ENCODE results near the gene EGFLAM.

EGFLAM gene

DNA sequence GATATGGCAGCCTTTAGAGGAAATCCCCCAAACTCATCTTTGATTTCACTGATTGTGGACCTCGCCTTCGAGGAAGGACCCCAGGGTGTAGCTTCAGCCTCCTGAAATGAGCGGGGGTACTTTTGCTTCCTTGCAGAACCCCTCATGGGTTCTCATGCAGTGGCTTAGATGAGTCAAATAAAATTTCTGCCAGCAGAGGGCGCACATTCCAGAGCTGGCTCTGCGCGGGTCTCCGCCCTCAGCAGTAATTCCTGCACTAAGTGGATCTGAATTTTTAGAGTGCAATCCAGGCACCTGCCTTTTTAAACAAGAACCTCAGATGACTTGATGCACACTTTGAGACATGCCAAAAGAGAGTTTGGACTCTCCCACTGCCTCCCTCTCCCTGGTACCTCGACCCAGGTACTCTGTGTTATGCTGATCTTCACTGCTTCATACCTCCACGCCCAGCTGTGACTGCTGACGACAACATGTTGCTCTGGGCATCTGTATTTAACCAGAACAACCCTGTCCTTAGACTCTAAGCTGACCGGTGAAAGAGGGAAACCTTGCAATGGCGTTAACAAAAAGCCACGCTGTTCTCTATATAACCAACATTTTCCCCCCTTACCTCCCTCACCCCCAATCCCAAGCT lies 7.3 kb downstream of the EGFLAM start:
- DNase-seq (ENCODE audit: low spot score), result peak; percentile 65

DNA sequence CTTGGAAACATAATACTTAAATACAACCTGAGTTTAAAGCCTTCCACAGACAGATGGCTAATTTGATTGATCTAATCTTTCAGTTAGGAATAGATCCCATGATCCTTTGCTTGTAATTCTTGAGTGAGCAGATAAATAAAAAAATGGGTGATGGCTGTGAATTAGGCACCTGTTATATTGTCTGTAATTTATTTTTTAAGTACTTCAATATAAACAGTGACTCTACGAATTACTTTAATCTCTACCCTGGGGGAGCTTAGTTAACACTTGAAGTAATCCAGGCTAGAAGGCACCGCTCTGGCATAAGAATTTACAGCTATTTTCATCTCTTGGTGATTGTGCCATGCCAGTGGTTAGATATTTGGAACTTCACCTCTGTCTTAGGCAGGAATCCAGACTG lies 9.0 kb downstream of the EGFLAM start:
- no peak for DNase-seq (ENCODE audit: low spot score)

DNA sequence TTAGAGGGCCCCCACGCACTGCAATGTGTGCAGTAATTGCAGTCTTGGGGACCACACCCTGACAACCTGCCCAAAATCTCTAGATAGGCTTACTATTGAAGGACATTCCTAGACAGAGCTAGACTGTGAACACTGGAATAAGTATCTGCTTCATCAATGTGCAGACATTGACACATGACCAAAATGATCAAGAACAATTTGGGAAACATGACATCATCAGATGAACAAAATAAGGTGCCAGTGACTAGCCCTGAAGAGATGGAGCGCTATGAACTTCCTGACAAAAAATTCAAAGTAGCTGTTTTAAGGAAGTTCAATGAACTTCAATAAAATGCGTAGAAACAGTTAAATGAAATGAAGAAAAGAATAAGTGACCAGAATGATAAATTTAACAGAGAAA lies 15.3 kb downstream of the EGFLAM start:
- no peak for DNase-seq (ENCODE audit: low spot score)

DNA sequence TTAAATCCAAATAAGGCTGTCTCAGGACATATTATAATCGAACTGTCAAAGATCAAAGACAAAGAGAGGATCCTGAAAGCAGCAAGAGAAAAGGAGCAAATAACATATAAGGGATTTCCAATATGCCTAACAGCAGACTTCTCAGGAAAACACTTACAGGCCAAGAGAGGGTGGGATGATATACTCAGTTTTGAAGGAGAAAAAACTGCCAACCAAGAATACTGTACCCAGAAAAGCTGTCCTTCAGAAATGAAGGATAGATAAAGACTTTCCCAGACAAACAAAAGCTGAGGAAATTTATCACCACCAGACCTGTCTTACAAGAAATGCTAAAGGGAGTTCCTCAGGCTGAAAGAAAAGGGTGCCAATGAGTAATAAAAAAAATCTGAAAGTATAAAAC lies 16.0 kb downstream of the EGFLAM start:
- DNase-seq (ENCODE audit: low spot score), result no peak

DNA sequence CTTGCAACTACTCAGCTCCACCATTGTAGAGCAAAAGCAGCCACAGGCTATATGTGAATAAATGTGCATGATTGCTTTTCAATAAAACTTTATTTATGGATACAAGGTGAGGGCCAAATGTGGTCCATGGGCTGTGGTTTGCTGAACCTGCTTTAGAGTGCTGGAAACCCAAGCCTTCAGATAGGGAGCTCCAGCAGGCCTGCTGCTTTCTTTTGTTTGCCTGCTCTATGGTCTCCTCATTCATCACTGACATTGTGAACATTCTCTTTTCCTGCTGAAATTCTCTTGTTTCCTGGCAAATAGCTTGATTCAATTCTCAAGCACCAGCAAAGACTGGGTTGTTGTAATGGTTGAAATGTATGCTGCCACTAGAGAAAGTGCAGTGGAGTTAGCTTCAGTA lies 26.0 kb downstream of the EGFLAM start:
- no peak for DNase-seq (ENCODE audit: low spot score)

DNA sequence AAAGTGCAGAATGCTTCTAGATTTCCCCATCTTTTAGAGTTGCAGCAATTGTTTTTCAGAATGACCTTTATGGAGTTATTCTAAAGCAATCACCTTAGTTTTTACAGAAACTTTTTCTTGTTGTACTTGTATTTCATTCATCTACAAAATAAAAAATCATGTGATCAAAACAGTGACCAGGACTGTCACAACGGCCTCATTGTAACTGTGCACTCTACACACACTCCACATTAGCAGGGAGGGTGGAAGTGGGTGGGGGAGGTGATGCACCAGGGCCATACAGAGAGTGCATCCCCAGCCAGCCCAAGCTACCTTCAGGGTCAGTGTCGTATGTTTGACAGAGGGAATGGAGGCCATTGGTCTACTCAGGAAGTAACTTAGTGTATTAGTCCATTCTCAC lies 26.9 kb downstream of the EGFLAM start:
- DNase-seq (ENCODE audit: low spot score), result no peak

DNA sequence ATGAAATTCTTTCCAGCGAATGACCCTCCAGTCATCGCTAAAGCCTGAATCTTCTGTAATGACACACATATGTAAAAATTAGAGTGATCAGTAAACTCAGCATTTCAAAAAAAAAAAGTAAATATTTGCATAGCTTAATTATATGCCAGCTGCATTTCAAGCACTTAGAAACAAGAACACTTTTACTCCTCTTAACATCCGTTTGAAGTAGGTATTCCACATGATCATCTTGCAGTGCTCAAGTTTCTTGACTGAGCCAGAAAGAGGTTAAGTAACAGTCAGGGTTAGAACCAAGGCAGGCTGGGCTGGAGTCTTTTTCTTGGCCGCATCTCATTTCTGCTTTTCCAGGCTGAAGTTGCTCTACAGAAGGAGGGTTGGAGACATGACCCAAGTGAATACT lies 27.6 kb downstream of the EGFLAM start:
- no peak for DNase-seq (ENCODE audit: low spot score)

DNA sequence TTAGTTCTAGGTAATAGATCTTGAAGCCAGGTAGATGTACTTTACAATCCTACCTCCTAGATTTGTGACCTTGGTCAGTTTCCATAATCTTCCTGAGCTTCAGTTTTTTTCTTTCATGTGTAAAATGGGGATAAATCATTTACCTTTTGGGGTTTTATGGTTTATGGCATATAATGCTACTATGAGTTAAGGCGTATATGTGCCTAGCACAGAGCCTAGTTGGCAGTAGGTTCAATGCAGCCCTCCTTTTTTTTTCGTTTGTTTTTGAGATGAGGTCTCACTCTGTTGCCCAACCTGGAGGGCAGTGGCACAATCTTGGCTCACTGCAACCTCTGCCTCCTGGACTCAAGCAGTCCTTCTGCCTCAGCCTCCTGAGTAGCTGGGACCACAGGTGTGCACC lies 28.8 kb downstream of the EGFLAM start:
- no peak for DNase-seq (ENCODE audit: low spot score)

DNA sequence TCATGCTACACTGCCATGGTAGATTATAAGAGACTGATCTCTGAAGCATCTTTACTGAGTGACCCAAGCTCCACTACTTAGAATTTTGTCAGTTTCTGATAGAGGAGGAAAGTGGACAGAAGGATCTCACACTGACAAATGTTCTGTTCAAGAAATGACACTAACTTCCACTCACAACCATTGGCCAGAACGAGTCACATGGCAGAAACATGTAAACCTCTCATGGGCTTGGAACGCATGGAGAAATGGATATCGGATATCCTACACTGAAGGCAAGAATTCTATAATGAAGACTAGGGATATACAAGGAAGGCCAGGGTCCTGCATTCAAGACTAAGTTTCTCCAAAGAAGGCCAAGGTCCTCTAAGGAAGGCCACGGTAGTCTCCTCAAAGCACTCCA lies 31.1 kb downstream of the EGFLAM start:
- no peak for DNase-seq (ENCODE audit: low spot score)

DNA sequence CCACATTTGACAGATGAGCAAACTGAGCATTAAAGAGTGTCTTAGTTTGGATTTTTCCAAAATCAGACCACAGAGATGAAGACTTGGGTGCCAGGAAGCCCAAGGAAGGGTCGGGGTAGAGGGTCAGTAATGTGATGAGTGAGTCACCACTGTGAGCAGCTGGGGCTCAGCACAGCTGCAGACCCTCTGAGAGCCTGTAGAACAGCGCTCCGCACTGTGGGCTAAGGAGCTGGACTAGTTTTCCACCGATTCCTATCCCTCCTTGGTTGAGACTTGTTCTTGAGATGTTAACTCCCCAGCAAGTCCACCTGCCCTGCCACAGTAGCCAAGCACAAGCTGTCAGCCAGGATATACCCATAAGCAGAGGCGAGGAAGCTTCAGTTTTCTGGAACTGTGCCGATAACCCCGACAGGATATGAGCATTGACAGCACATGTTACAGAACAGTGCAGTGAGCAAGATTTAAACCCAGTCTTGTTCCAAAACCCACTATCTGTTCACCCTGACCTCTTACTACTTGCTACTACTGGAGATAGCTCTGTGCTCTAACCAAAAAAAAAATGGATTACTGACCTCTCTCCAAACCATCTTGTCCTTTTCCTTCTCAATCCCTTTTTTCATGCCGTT lies 31.8 kb downstream of the EGFLAM start:
- no peak for DNase-seq (ENCODE audit: low spot score)

DNA sequence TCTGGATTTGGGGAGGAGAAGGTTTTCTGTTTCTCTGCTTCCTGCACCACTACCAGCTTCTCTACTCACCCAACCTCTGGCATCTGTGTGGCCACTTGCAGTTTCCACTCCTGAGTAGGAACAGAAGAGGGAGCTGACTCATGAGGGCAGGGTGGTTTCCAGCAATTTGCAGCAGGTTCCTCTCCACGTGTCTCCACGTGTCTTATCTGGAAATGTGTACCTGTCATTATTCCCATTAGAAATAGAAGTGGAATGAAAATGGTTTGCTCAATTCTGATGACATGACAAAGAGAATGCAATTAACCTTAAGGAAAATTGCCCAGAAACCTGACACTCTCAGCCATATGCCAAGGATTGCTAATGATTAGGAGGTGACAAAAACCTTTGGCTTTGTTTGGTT lies 33.0 kb downstream of the EGFLAM start:
- DNase-seq (ENCODE audit: low spot score), result no peak

DNA sequence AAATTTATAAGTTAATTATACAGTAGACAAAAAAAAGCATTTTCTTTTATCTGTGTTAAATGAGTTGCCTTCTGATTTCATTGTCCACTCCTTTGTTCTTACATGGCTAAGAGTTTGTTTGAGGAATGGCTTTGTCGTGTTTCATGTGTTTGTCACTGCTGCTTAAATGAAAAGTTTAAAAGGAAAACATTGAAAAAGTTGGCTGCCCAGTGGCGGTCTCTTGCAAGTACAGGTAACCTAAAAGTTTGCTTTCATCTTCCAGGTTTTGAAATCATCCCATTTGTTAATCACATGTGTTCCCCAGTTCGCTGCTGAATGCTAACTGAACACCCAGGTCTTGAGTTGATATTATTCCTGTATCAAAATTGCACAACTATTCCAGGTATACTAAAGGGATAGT lies 33.9 kb downstream of the EGFLAM start:
- DNase-seq (ENCODE audit: low spot score), result no peak

DNA sequence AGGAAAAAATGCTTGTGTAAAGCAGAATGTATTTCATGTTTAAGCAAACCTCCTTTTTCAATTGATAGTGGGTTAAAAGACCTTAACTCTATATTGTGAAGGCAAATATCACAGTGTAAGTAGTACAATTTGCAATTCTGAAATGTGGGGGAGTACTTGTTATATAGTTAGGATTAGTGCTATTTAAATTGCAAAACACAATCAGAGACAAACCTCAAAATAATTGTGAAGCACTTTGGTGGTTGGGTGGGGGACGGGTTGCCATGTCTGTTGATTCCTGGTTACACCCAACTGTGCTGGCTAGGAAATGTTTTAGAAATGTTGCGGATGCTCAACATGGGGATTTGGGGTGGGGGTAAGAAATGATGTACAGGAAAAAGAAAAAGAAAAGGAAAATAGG lies 37.4 kb downstream of the EGFLAM start:
- no peak for DNase-seq (ENCODE audit: low spot score)

DNA sequence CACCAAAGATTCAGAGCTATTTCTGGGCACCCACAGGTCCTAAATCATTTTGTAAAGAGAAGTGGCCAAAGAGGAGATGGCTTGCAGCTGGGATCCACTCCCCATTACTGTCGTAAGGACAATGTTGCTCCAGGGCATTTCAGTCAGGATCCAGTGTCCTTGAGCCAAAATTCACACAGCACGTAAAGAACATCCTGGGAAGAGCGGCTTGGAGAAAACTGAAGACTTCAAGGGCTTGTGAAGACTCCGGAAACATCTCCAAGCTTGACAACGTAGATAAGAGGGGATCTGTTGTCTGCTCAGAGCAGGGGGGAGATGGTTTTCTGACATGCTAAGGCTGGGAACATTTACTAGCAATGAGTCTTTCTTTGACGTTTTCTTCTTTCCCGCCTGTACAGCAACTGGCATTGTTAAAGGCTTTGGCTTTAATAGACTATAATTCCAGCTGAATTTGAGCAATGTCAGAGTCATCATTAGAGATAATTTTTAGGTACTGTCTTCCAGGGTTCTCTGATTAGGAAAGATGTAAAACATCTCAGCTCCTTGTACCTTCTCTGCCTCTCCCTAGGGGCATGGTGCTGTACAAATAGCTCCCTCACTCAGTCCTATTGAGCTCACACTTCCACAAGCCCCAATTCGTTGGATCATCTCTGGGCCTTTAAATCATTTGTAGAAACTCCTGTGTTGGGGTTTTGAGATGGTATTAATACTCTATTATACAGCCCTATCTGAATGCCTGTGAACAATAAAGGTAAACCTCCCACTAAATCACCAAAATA lies 39.7 kb downstream of the EGFLAM start:
- DNase-seq (ENCODE audit: low spot score), result no peak

DNA sequence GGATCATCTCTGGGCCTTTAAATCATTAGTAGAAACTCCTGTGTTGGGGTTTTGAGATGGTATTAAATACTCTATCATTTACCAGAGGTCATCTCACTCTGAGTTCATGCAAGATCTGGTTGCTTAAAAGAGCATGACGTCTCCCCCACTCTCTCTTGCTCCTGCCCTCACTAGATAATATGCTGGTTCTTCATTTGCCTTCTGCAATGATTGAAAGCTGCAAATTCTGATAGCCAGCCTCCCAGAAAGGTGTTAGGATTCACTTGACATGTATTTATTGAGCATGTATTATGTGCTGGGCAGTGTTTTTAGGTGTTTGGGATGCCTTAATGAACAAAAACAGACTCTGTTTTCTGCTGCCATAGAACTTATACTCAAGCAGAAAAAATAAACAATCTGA lies 41.2 kb downstream of the EGFLAM start:
- no peak for DNase-seq (ENCODE audit: low spot score)

DNA sequence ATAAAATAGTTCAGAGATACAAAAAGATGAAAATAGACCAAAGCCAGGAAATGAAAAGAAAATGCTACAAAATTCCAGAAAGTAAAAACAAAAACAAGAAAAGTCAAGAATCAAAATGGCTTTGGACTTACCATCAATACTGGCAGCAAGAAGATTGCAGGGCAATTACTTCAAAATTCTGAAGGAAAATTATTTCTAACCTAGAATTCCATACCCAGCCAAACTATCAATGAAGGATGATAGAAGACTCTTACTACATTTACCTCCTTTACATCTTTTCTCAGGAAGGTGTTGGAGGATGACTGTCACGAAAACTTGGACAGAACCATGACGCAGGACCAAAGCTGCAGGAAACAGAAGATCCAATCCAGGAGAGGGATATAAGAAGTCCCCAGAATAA lies 46.8 kb downstream of the EGFLAM start:
- DNase-seq (ENCODE audit: low spot score), result no peak

DNA sequence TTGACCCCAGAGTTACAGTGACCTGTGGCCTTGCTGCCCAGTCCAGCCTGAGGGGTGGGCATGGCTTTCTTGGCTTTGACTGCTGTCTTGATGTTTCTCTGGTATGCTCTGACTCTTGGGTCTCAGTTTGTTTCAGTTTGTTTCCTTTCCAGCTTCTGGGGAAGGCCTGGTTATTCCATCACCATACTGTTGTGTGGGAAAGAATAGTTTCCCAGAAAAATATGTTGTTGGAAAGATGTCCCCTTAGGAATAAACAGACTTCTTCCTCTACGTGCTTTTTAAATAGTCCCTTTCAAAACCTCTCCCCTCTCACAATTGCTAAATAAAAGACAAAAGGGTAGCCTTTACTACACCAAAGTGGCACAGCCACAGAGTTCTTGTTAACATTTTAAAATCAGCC lies 49.5 kb downstream of the EGFLAM start:
- DNase-seq (ENCODE audit: low spot score), result no peak

DNA sequence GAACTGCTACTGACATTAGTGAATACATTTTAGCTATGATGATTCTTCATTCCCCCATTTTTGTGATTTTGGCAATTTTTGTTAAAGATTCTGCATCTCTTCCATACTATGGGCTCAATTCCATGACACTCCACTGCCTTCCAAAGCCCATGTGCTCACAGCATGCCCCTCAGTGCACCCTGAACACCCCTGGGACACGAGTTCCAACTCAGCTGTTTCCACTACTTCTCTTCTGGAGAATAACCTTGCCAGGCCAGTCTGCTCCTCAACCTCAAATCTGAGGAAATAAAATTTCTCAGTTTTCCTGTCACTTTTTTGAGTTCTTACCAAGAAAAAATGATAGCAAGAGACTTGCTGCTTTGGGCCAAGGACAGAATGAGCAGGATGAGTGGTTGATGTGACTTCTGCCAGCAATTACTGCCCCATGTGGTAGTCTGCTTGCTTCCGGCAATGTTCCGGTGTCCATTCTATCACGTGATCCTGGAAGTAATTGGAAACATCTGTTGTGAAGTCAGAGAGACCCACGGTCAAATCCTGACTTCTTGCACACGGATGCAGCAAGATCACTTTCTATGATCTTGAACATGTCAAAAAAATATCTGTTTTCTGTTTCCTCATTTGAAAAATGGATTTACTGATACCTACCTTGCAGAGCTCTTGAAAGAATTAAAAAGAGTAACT lies 58.3 kb downstream of the EGFLAM start:
- no peak for DNase-seq (ENCODE audit: low spot score)

DNA sequence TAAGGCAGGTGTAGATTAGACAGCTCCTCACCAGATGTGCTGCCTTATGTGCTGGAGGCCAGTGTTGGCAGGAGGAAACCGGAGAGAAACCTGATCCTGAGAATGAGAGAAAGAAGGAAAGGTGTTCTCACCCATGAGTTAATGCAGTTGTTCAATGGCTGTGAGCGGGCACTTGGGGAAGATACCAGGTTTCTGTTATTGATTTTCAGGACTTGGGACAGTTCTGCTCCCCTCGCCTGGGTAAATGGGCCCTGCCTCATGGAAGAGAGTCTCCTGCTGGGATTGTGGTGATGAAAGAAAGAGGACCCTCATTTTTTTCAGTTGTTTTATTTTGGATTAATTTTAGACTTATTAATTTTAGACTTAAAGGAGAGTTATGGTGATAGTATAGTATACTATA lies 59.5 kb downstream of the EGFLAM start:
- no peak for DNase-seq (ENCODE audit: low spot score)

DNA sequence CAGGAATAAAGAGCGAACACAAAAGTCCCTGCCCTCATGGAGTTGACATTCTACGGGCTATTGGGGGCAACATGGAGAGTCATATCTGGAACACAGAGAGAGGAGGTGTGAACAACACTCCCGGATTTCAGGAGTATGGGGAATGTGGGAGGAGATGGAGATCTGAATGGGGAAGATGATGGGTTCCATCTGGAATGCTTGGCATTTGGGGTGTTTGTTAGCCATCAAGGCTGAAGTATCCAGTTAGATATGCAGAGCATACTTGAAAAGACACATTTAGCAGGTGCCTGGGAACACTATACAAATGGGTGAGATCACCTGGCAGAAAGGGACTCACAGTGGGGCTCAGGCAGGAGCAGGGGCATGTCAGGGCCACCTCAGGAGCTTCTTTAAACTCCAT lies 61.1 kb downstream of the EGFLAM start:
- DNase-seq (ENCODE audit: low spot score), result no peak

DNA sequence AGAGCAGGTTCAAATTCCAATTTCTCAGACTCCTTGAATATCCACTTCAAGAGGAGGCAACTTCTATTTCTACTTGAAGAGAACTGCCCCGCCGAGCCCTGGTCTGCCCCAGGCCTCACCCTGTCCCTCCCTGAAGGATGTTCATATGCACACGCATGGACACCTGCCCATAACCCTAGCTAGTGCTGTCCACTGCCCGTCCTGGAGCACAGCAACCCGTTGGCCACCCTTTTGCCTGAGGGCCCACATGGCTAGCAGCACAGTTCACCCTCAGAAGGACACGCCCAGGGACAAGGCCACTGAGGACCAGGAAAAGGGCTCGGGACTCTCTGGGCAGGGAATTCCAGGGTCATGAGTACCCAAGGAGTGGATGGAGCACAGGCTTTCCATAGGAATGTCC lies 63.6 kb downstream of the EGFLAM start:
- DNase-seq (ENCODE audit: low spot score), result no peak

DNA sequence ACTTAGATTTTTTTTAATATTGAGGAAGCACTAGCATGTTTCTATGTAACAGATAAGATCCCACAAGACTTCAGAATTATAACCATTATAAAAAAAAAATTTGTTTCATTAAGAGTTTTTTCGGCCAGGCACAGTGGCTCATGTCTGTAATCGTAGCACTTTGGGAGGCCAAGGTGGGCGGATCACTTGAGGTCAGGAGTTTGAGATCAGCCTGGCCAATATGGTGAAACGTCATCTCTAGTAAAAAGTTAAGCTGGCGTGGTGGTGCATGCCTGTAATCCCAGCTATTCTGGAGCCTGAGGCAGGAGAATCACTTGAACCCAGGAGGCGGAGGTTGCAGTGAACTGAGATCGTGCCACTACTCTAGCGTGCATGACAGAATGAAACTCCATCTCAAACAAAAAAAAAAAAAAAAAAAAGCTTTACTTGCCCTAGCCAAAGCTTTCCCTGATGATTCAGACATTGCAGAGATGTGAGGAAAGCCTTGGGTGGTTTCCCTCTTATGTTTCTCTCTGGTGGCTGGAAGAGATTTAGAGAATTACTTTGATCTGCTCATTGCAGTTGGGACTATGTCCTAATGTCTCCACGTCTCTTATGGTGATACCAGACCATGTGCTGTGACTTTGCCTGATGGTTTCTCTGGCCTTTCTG lies 65.4 kb downstream of the EGFLAM start:
- no peak for DNase-seq (ENCODE audit: low spot score)

Measured in kidney capillary endothelial cell (primary cell).